HFFc6 (cell line): ENCODE measurements around the gene SLC5A3. TPM values are rescaled to one million over a fixed set of nuclear protein-coding genes. Genes with fewer than 3 reads are reported as not detected.

Experiments used
- DNase-seq: peaks from one replicate; pipeline ENCODE4 v3.0.0-alpha.2; 2018
- H3K27ac Mint-ChIP-seq: 2 replicates; pipeline ENCODE4 v1.8.0; 2020; ENCODE audit warnings: mild to moderate bottlenecking, mixed read lengths
- H3K27me3 Mint-ChIP-seq: 2 replicates; pipeline ENCODE4 v1.8.0; 2021; ENCODE audit warnings: mild to moderate bottlenecking, moderate library complexity, mixed read lengths; ENCODE audit not compliant: insufficient read depth
- H3K36me3 Mint-ChIP-seq: 2 replicates; pipeline ENCODE4 v1.8.0; 2021; ENCODE audit warnings: low read depth, mixed read lengths
- H3K4me1 Mint-ChIP-seq: 2 replicates; pipeline ENCODE4 v1.8.0; 2020; ENCODE audit warnings: low read depth, mixed read lengths
- H3K4me3 Mint-ChIP-seq: 2 replicates; pipeline ENCODE4 v1.8.0; 2020; ENCODE audit warnings: mild to moderate bottlenecking, moderate library complexity, mixed read lengths
- H3K9me3 Mint-ChIP-seq: 2 replicates; pipeline ENCODE4 v1.8.0; 2020; ENCODE audit warnings: mild to moderate bottlenecking, mixed read lengths
- CTCF ChIP-seq: fragments of 200-600 bp; sonication (generic); IDR thresholded peaks from 2 replicates; pipeline ENCODE4 v1.5.0; 2021; ENCODE audit warnings: antibody characterized with exemption, mild to moderate bottlenecking
- total RNA-seq, 6 experiments: library from RNA; stranded (reverse); fragmentation: NEBNext Ultra II Directional; extraction: Animal tissue kit (Norgen Biotek cat#: 25700); gene quantifications; 2 replicates in 1 of 6; 3 replicates in 5 of 6; pipeline ENCODE4 v1.2.3, GENCODE V29; 2021

The SLC5A3 gene
- total RNA-seq, 6 experiments from 2014 or later = 7.3 to 21.1 (median 8.8) TPM

GRCh38 chr21:34075760-34076660, 2.6 kb downstream of the SLC5A3 start:
- Mint-ChIP-seq H3K27me3 (peaks cover 3% of the 10 kb centered on the region; the same call in 1 of the 2 replicates), H3K9me3 (no peaks in the 10 kb centered on the region), H3K36me3 (peaks cover 56% of the 10 kb centered on the region), H3K4me1 (peaks cover 75% of the 10 kb centered on the region), H3K27ac (no peak overlapping the region), H3K4me3 (peak overlapping the region; percentile 96)
- no peak for TF ChIP-seq CTCF
- DNase-seq = no peak

GRCh38 chr21:34076835-34077234, 3.5 kb downstream of the SLC5A3 start:
- H3K27me3 Mint-ChIP-seq = peaks cover 2% of the 10 kb centered on the region; the same call in 1 of the 2 replicates
- no peaks in the 10 kb centered on the region for H3K9me3 Mint-ChIP-seq
- no peak for DNase-seq
- H3K4me1 Mint-ChIP-seq = peaks cover 82% of the 10 kb centered on the region
- no peak overlapping the region; the same call in 1 of the 2 replicates for H3K4me3 Mint-ChIP-seq
- no peak for TF ChIP-seq CTCF
- H3K27ac Mint-ChIP-seq = peak overlapping the region; percentile 26; the same call in 1 of the 2 replicates
- peaks cover 62% of the 10 kb centered on the region for H3K36me3 Mint-ChIP-seq

- H3K9me3 Mint-ChIP-seq = no peaks in the 10 kb centered on the region
- no peak overlapping the region for H3K4me3 Mint-ChIP-seq
- peaks cover 72% of the 10 kb centered on the region for H3K36me3 Mint-ChIP-seq
- H3K27ac Mint-ChIP-seq = no peak overlapping the region
- TF ChIP-seq CTCF = no peak
- no peak for DNase-seq
- peaks cover 82% of the 10 kb centered on the region for H3K4me1 Mint-ChIP-seq
- no peaks in the 10 kb centered on the region; the same call in 1 of the 2 replicates for H3K27me3 Mint-ChIP-seq
These were observed 4.5 kb downstream of the SLC5A3 start for GRCh38 chr21:34077888-34078287.

- H3K4me3 Mint-ChIP-seq = no peak overlapping the region
- H3K27ac Mint-ChIP-seq = peak overlapping the region; percentile 16; the same call in 1 of the 2 replicates
- H3K27me3 Mint-ChIP-seq = no peaks in the 10 kb centered on the region; the same call in 1 of the 2 replicates
- H3K36me3 Mint-ChIP-seq = peaks cover 79% of the 10 kb centered on the region
- no peak for DNase-seq
- peaks cover 91% of the 10 kb centered on the region for H3K4me1 Mint-ChIP-seq
- no peaks in the 10 kb centered on the region for H3K9me3 Mint-ChIP-seq
- no peak for TF ChIP-seq CTCF
These were observed 5.5 kb downstream of the SLC5A3 start for GRCh38 chr21:34078915-34079314.

- Mint-ChIP-seq H3K4me3 (peak overlapping the region; percentile 27; the same call in 1 of the 2 replicates), H3K36me3 (peaks cover 69% of the 10 kb centered on the region), H3K27me3 (no peaks in the 10 kb centered on the region; the same call in 1 of the 2 replicates), H3K27ac (peak overlapping the region; percentile 51), H3K9me3 (no peaks in the 10 kb centered on the region), H3K4me1 (peaks cover 82% of the 10 kb centered on the region)
- TF ChIP-seq CTCF = no peak
- DNase-seq = no peak
These were observed 7.3 kb downstream of the SLC5A3 start for GRCh38 chr21:34080710-34081109.
